DMS79 (cell line): ENCODE data around the gene POU2AF2.
"Not testable (repeated sequence)": the region's sequence is repeated elsewhere in the genome, so short reads cannot be mapped to it uniquely, and the experiment has no call there.

Source experiments
- DNase-seq: peaks from one replicate; lab custom pipeline; 2025; lab: John Stamatoyannopoulos, UW

POU2AF2 gene, protein sequence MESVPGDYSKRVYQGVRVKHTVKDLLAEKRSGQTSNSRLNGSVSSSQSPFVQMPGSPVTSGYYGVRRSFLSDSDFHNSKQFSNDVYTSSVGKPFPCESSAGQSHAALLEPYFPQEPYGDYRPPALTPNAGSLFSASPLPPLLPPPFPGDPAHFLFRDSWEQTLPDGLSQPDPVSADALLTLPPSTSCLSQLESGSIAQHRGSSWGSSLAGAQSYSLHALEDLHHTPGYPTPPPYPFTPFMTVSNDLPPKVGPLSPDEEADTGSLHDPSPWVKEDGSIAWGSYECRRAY

DNA sequence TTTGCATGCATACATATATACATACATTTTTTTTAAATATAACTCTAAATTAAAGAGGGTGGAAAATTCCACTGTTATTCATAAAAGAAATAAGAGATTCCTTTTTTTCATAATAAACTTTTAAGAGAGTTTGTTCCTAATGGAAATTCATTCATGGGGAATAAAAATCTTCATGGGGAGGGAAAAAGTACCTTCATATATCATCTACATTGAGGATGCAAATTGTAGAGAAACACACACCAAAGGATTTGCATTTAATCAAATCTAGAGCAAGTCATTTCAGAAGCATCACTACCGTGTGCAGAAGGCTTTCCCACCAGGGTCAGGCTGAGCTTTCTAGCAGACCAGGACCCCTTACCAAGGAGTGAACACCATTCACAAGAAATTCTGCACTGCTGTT, at the start of gene POU2AF2:
TSS of gene POU2AF2 (plus strand) at position 301 of the 400 bp plus-strand sequence. CDS start 129 bp downstream, outside the sequence.
- DNase-seq: no peak

DNA sequence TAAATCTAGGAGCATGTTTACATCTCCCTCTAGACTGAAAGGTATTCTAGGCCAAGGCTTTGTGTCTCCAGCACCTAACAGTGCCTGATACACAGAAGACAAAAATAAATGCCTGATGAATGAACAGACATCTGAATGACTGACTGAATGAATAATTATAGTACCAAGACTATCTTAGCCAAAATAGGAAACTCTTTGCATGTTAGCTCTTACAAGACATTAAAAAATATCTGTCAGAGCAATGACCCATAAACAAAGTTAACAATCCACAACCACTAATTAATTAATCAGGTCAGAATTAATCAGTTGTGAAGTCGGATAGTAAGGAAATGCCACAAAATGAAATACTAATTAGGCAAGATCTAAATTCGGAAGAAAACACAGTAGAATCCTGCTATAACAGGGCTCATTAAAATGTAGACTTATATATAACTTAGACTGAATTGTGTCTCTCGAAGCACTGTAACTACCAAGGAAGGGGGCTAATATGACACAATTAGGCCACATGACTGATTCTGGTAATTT, 45.5 kb upstream of the POU2AF2 start:
- DNase-seq: no peak

DNA sequence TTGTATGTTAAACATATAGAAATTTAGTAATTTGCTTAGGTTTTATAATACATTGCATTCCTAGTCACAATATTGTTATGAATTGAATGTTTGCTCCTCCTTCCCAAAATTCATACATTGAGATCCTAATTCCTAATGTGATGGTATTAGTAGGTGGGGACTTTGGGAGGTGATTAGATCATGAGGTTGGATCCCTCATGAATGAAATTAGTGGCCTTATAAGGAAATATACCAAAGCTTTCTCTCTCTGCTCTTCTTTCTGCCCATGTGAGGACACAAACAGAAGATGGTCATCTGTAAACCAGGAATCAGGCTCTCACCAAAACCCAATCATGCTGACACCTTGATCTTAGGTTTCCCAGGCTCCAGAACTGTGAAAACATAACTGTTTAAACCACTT, 41.3 kb upstream of the POU2AF2 start:
- DNase-seq: no peak

DNA sequence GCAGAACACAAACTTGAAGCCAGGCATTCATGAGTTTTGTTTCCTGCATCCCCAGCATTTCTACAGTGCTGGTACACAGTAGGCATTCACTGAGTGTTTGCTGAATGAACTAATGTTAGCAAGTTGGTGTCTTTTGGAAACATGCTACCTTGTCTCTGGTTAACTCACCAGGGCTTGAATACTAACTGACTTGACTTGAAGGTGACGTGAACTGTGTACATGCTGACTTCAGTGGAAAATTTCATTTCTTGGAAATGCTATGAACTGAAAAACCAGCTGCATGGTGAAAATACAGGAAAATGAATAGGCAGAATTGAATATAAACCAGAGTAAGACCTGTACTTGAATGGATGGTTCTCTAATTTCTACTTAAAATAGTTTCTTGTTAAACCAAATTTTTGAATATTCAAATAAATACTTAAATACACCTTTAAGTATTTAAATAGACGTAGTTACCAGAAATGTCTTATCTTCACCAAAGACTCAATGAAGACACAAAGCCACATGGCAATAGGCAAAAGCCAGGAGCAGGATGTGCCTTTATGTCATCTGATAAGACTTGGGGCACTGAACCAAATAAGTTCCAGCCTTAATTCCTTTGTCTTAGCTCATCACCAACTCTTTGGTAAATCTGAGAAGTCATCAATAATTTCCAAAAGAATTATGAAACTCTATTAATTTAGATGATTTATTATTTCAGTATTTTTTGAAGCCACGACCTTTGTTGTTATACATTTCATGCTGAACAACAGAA, 39.7 kb upstream of the POU2AF2 start:
- no peak for DNase-seq

DNA sequence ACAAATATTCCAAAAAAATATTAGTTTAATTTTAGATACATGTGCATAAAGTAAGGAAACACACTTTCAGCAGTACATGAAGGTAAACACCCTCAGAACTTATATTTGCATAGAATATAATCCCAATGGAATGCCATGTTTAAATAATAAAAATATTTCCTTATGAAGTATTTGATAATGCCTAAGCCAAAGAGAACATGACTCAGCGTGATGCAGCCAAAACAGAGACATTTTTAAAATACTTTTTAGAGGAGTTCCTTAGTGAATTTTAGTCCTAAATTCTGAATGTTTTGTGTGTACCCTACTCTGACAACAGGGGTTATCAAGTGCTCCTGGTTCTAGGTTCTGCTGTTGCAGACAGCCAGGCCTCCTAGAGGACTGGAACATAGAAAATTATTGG, 39.1 kb upstream of the POU2AF2 start:
- DNase-seq: no peak

DNA sequence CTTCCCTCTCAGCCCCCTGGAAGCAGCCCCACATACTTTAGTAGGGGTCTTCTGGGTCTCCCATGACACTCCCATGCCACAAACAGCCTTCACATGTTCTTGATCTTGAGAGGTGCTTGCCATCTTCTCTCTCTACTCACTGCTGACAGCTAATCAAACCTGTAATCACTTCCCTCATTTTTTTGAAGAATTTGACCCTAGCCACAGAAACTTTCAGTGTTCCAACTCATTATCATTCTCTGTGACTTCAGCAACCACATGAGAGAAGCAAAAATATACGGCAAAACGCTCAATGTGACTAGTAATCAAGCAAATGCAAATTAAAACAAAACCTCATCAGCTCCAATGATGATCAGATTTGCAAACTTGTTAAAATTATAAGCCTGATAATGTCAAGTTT, 38.3 kb upstream of the POU2AF2 start:
- no peak for DNase-seq

DNA sequence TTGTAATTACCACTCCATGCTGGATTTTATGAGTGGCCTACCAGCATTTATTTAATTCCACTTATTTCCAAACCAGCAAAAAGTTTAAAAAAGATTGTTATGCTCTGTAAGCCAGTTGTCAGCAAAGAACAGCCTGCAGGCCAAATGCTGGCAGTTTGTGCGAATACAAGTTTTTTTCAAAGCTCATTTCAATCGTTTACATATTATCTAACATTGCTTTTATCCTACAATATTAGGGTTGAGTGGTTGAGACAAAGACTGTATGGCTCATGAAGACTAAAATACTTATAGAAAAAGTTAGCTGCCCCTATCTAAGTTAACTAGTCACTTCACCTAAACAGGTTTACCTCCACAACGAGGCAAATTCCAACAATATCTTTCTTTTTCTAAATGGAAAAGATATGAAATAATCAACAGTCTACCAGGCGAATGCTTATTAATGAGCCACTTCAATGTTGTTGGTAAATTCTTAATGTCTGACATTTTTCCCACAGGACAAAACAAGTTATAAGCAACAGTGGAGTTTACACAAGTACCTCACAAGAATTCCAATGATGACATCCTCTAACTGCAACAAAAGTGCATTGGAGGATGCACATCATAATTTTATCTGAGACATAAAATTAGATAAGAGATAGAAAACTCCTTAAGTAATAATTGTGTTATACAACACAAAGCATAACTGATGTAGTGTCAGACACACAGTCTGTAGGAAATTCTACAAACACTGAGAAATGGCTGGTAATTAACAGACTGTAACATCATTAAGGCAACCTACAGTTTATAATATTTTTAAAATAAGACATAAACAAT, 35.8 kb upstream of the POU2AF2 start:
- no peak for DNase-seq

DNA sequence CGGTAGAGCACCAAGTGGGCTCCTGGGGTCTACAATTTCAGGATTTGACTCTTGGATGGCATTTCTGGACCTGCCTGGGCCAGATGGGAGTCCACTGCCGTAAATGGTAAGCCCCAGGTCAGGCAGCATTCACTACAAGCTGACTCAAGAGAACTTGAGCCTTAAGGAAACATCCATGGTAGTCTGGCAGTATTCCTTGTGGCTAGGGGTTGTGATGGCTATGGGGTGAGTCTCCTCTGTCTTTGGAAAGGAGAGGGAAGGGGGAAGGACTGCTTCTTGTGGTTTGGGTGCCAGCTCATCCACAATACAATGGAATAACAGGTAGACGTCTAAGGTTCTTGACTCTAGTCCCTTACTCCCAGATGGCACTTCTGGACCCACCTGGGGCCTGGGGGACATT, 32.3 kb upstream of the POU2AF2 start:
- DNase-seq: no peak

DNA sequence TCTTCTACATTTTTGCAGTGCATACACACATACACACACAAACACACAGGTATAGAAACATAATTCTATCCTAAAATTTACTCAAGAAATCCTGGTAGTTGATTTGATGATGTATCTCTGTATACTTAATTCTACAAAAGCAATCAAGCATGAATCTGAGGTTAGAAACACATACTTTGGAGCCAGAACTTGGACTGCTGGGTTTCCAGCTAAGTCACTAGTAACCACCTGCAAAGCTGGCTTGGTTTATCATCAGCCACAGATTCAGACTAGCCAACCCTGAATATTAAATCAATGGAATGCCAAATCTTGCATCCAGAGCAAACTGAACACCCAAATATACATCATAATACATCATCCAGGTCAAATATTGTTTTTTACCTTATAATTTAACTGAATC, 24.8 kb upstream of the POU2AF2 start:
- no peak for DNase-seq

DNA sequence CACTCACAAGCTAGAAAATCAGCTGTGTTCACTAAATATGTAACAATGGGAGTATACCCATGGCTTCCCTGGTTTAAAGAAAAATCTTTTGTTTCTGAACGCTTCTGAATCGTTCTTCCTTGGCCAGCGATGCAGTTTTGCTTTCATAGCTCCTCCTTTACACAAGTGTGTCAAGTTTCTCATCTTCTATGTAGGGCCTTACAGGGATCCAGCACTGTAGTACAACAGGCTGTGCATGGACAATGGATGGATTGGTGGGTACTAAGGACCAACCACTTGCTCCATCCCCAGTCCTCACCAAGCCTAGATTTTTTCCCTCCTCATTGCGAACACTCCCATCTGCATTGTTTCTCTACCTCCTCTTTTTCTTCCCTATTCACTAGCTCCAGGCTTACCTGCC, 24.3 kb upstream of the POU2AF2 start:
- no peak for DNase-seq

DNA sequence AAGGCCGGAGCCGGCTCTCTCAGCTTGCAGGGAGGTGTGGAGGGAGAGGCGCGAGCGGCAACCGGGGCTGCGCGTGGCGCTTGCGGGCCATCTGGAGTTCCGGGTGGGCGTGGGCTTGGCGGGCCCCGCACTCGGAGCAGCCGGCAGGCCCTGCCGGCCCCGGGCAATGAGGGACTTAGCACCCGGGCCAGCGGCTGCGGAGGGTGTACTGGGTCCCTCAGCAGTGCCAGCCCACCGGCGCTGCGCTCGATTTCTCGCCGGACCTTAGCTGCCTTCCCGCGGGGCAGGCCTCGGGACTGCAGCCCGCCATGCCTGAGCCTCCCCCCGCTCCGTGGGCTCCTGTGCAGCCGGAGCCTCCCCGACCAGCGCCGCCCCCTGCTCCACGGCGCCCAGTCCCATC, 23.6 kb upstream of the POU2AF2 start:
- not testable (repeated sequence) for DNase-seq

DNA sequence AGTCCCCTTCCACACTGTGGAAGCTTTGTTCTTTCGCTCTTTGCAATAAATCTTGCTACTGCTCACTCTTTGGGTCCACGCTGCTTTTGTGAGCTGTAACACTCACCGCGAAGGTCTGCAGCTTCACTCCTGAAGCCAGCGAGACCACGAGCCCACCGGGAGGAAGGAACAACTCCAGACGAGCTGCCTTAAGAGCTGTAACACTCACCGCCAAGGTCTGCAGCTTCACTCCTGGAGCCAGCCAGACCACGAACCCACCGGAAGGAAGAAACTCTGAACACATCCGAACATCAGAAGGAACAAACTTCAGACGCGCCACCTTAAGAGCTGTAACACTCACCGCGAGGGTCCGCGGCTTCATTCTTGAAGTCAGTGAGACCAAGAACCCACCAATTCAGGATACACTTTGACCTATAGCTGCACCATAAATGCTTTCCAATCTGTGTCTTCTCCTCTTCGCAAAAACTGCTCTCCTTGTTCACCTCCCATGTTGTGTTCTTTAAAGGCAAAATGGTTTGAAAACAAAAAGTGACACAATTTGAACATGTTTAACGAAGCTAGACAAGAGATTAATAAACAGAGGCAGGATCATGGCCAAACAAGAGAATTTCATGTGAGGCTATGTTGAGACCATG, 22.6 kb upstream of the POU2AF2 start:
- DNase-seq: not testable (repeated sequence)

DNA sequence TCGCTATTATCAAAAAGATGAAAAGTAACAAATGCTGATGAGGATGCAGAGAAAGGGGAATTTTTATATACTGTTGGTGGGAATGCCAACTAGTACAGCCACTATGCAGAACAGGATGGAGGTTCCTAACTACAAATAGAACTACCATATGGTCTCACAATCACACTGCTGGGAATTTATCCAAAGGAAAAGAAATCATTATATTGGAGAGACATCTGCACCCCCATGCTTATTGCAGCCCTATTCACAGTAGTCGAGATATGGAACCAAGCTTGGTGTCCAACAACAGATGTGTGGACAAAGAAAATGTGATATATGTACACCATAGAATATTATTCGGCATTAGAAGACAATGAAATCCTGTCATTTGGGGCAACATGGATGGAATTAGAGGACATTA, 19.6 kb upstream of the POU2AF2 start:
- no peak for DNase-seq

DNA sequence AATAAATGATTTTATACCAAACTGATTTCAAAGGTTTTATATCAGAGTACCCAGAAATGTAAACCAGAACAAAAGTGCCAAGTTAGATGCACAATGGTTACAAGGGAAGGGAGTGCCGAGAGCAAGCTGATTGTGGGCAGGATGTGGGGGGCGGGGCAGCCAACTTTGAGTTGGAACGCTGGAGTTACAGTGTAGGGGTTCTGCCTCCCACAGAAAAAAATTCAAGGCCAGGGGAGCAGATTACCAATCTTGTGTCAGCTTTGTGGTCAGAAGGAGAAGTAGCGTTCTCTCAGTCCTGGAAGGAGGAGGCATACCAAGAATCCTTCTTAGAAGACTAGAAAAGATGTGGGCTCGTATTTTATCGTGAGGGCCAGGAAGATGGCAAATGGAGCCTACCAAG, 15.9 kb upstream of the POU2AF2 start:
- no peak for DNase-seq

DNA sequence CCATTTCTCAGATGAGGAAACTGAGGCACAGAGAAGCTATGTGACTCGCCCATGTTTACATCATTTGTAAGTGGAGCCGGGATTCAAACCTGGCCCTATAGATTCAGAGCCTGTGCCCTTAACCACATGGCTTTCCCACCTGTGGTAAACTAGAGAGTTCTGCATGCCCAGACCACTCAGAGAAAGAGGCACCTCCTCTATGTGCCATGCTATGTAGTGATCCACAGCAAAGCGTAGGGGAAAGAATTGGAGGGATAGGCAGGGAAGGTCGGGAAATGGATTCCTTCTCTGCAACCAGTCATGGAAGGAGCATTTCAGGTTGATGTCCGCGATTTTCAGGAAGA, 15.4 kb upstream of the POU2AF2 start:
- DNase-seq: no peak

DNA sequence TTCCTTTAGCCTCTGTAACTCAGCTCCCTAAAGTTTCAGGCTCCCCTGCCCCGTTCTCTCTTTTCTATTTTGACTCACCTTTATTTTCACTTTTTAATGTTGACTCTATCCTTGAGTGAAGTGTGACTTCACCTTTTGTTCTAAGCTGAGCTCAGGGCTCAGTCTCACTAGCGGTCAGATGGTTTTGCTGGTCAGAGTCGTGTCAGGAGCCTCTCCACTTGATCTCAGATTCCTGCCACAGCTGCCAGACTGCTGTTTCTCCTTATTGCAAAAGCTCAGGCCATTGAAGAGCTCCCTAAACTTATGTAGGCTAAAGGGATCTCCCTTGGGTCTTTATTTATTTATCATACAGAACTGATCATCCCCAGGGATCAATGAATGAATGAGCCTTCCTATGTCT, 13.7 kb upstream of the POU2AF2 start:
- no peak for DNase-seq

DNA sequence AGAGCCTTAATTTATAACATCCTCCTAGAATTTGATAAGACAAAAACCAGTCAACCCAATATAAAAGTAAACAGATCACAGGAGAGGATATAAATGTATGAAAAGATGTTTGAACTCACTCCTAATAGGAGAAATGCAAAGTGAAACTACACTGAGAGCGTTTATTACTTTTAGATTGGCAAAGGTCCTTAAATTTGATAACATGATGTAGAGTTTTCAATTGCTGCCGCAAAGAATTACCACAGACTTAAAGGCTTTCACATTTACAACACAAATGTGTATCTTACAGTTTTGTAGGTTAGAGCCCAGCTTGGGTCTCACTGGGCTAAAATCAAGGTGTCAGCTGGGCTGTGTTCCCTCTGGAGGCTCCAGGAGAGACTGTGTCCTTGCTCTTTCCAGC, 9.1 kb upstream of the POU2AF2 start:
- no peak for DNase-seq

DNA sequence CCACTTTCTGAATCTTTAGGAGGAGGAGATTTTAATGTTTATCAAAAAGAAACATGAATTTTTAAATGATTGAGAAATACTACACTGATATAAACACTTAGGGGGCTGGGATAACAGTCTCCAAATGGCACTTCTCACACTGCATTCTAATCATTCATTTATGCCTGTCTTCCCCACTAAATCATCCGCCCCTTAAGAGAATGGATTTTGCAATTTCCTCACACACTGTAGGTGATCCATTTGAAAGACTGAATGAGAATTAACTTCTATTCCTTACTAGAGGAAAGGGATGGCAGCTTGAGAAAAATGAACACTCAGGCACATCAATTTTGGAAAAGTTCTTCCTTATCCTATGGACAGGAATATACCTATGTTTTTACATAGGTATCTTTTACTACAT, 7.6 kb upstream of the POU2AF2 start:
- no peak for DNase-seq

DNA sequence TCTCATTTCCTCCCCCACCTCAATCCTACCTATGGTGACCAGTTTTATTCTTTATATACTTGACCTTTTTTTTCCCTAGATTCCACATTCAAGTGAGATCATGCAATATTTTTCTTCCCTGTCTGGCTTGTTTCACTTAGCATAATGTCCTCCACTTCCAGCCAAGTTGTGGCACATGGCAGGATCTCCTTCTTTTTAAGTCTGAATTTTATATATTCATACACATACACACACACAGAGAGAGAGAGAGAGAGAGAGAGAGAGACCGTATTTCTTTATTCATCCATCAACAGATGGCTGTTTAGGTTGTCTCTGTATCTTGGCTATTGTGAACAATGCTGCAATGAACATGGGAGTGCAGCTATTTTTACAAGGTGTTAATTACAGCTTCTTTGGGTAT, 1.4 kb downstream of the POU2AF2 start:
- no peak for DNase-seq

DNA sequence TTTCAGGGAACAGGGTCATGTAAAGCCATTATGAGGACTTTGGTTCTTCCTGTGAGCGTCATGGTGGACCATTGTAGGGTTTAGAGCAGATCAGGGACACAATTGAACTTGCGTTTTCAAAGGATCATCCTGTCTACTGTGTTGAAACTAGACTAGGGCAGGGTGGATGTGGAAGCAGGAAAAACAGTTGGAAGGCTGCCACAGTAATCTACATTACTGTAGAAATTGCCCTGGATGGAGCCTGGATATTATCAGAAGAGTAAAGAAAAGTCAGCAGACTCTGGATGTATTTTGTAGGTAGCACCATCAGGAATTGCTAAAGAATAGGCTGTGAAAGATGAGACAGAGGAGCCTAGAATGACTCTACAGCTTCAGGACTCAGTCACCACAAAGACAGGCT, 5.4 kb downstream of the POU2AF2 start:
- no peak for DNase-seq

DNA sequence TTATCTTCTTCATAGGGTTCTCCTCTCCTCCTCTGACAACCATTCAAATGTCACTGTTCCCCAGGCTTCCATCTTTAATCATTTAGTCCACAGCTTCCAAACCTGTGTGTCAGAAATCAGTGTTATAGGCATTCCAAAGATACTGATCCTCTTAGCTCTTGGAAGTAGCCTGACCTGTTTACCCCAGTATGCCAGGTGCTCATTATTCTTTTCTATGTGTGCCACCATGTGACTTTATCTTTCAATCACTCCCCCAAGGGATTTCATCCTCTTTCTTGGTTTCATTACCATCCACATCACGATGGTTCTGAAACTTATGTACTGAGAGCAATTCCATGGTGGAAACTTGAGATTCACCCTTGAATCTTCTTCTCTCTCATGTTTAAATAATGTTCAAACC, 7.6 kb downstream of the POU2AF2 start:
- no peak for DNase-seq

DNA sequence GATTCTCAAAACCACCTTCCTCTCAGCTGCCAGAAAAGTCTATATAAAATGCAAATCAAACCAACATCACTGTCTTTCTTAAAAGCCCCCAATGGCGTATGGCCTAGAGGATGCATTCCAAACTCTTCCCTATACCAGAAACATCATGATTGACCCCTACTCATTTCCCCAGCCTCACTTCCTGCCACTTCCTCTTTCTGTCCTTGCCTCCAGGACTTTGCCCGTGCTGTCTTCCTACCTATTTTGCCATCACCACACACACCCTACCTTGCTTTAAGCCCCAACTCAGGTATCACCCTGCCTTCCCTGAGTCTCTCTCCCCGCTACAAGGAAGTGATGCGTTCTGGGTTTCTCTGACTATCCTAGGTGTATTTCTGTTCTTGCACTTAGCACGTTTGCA, 8.1 kb downstream of the POU2AF2 start:
- no peak for DNase-seq
